Thyroid gland (tissue), 4 donors: ENCODE data around the gene SUMO4.

Experiments
- POLR2A ChIP-seq, 2 donors: fragments of 450-650 bp; IDR thresholded peaks; one replicate each; pipeline ENCODE4 v1.6.1; 2017; ENCODE audit warnings: antibody characterized with exemption in 2 of 2, mild to moderate bottlenecking in 2 of 2, moderate library complexity in 1 of 2
- TF ChIP-seq, protein P1 (sequence below), 6 experiments: fragments of 200-600 bp in 3 of 6; fragments of 450-650 bp in 3 of 6; sonication (generic) in 3 of 6; IDR thresholded peaks; one replicate each; pipeline ENCODE4 v1.5.1; 2016 to 2019; ENCODE audit warnings: antibody characterized with exemption in 6 of 6, mild to moderate bottlenecking in 2 of 6, inconsistent platforms in 1 of 6, moderate library complexity in 1 of 6

DNA sequence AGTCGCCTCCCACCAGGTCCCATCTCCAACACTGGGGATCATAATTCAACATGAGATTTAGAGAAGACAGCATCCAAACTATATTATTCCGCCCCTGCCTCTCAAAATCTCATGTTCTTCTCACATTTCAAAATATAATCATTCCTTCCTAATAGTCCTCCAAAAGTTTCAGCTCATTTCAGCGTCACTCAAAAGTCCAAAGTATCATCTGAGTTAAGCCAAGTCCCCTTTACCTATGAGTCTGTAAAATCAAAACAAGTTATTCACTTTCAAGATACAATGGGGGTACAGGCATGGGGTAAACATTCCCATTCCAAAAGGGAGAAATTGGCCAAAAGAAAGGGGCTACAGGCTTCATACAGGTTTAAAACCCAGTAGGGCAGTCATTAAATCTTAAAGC lies 39.5 kb upstream of the SUMO4 start:
- TF ChIP-seq, protein P1, sequence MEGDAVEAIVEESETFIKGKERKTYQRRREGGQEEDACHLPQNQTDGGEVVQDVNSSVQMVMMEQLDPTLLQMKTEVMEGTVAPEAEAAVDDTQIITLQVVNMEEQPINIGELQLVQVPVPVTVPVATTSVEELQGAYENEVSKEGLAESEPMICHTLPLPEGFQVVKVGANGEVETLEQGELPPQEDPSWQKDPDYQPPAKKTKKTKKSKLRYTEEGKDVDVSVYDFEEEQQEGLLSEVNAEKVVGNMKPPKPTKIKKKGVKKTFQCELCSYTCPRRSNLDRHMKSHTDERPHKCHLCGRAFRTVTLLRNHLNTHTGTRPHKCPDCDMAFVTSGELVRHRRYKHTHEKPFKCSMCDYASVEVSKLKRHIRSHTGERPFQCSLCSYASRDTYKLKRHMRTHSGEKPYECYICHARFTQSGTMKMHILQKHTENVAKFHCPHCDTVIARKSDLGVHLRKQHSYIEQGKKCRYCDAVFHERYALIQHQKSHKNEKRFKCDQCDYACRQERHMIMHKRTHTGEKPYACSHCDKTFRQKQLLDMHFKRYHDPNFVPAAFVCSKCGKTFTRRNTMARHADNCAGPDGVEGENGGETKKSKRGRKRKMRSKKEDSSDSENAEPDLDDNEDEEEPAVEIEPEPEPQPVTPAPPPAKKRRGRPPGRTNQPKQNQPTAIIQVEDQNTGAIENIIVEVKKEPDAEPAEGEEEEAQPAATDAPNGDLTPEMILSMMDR (IDR thresholded peaks at IDR 0.05): no peak
- no peak for TF ChIP-seq POLR2A (IDR thresholded peaks at IDR 0.05)
